HepG2 (cell line): ENCODE measurements around the gene KANSL1. TPM values are rescaled to one million over a fixed set of nuclear protein-coding genes. Genes with fewer than 3 reads are reported as not detected.

Experiments used
- ATAC-seq: fragments of 200-7000 bp; cut with Tn5 transposase; 3 replicates; pipeline ENCODE4 v1.9.1; 2020; ENCODE audit warnings: mild to moderate bottlenecking, moderate library complexity
- BruUV-seq: library from RNA; stranded (reverse); fragments of 400-500 nt; replicated peaks from 2 replicates; lab custom pipeline; 2021; lab: Mats Ljungman, UMichigan
- CTCF ChIA-PET: fragments of 300-600 bp; formaldehyde crosslinking; extraction: SDS; loops from one replicate; lab custom pipeline; 2021; ENCODE audit warnings: low total read pairs, inconsistent platforms, low intra/inter-chr PET ratio; lab: Yijun Ruan, JAX
- POLR2A ChIA-PET: fragments of 350-600 bp; sonication (Branson Sonifier 250); formaldehyde crosslinking; loops from one replicate; lab custom pipeline; 2020; ENCODE audit warnings: antibody characterized with exemption, inconsistent platforms; lab: Yijun Ruan, JAX
- DNase-seq: peaks from one replicate; pipeline ENCODE4 v3.0.0-alpha.2; 2015; ENCODE audit warnings: low spot score
- FAIRE-seq: peaks from 3 replicates; lab custom pipeline; 2011; peaks lifted over from hg19 to GRCh38; lab: Jason Lieb, UNC
- H2AFZ ChIP-seq: one replicate; pipeline ENCODE4 v1.6.1; 2011; ENCODE audit warnings: low read length, inconsistent platforms
- H3K27ac ChIP-seq: fragments of 300-600 bp; 3 replicates; pipeline ENCODE4 v1.8.0; 2011; ENCODE audit warnings: mixed run types, mild to moderate bottlenecking, mixed read lengths, low read length, inconsistent platforms; ENCODE audit not compliant: insufficient read depth; ENCODE audit errors: extremely low read length
- H3K27me3 ChIP-seq, 2 experiments: fragments of 200-600 bp in 1 of 2; 2 replicates in 1 of 2; 3 replicates in 1 of 2; pipeline versions ENCODE4 v1.6.0 to v1.8.0; 2011; ENCODE audit warnings: low read length in 2 of 2, mild to moderate bottlenecking in 2 of 2, moderate library complexity in 2 of 2, inconsistent platforms in 1 of 2; ENCODE audit not compliant: insufficient read depth in 2 of 2, control insufficient read depth in 1 of 2
- H3K36me3 ChIP-seq, 2 experiments: fragments of 200-600 bp in 1 of 2; replicated peaks in 1 of 2; 2 replicates in 1 of 2; 3 replicates in 1 of 2; pipeline versions ENCODE4 v1.5.1 to v1.8.0; 2011; ENCODE audit warnings: low read length in 2 of 2, inconsistent platforms in 1 of 2; ENCODE audit not compliant: insufficient read depth in 2 of 2, control insufficient read depth in 1 of 2
- H3K4me1 ChIP-seq: 2 replicates; pipeline ENCODE4 v1.5.1; 2012; ENCODE audit warnings: low read length, inconsistent platforms; ENCODE audit not compliant: insufficient read depth
- H3K4me2 ChIP-seq: 2 replicates; pipeline ENCODE4 v1.6.0; 2011; ENCODE audit warnings: low read depth, low read length, inconsistent platforms
- H3K4me3 ChIP-seq, 3 experiments: fragments of 200-600 bp in 1 of 3; sonication (generic), shearing (Covaris generic) in 1 of 3; replicated peaks in 1 of 3; 2 replicates each; pipeline ENCODE4 v1.5.1; 2011 to 2016; ENCODE audit warnings: low read length in 3 of 3, inconsistent platforms in 2 of 3, low read depth in 2 of 3, mild to moderate bottlenecking in 2 of 3, control low read depth in 1 of 3, mixed read lengths in 1 of 3; ENCODE audit not compliant: insufficient read depth in 1 of 3
- H3K79me2 ChIP-seq: one replicate; pipeline ENCODE4 v1.6.1; 2011; ENCODE audit warnings: low read length, inconsistent platforms; ENCODE audit not compliant: insufficient read depth
- H3K9ac ChIP-seq: 2 replicates; pipeline ENCODE4 v1.6.0; 2011; ENCODE audit warnings: mild to moderate bottlenecking, low read depth, low read length, inconsistent platforms; ENCODE audit not compliant: insufficient read depth
- H3K9me3 ChIP-seq: 2 replicates; pipeline ENCODE4 v1.5.1; 2012; ENCODE audit warnings: mild to moderate bottlenecking, low read length
- H4K20me1 ChIP-seq: 2 replicates; pipeline ENCODE4 v1.6.0; 2011; ENCODE audit warnings: inconsistent platforms, mild to moderate bottlenecking, low read length, moderate library complexity; ENCODE audit not compliant: insufficient read depth
- BRCA1 ChIP-seq: sonication (generic); formaldehyde crosslinking; IDR thresholded peaks from 2 replicates; pipeline ENCODE4 v1.4.0; 2020; ENCODE audit warnings: missing genetic modification reagents
- DBP ChIP-seq: sonication (generic); formaldehyde crosslinking; IDR thresholded peaks from 2 replicates; pipeline ENCODE4 v1.4.0; 2020; ENCODE audit warnings: missing genetic modification reagents; ENCODE audit errors: not compliant biosample characterization
- NKX3-1 ChIP-seq: sonication (generic); formaldehyde crosslinking; IDR thresholded peaks from 2 replicates; pipeline ENCODE4 v1.5.0; 2020; ENCODE audit warnings: missing genetic modification reagents
- SYNCRIP ChIP-seq: fragments of 200-400 bp; formaldehyde crosslinking; IDR thresholded peaks from 2 replicates; pipeline ENCODE4 v1.6.1; 2018; ENCODE audit warnings: mild to moderate bottlenecking, low read depth, low read length; ENCODE audit not compliant: insufficient read depth
- TBL1XR1 ChIP-seq: fragments of 150-350 bp; IDR thresholded peaks from 2 replicates; pipeline ENCODE4 v1.6.1; 2014; ENCODE audit warnings: borderline replicate concordance, low read length; ENCODE audit not compliant: partially characterized antibody
- TRIM22 ChIP-seq: fragments of 450-650 bp; IDR thresholded peaks from 2 replicates; pipeline ENCODE4 v1.6.1; 2017
- XRCC5 ChIP-seq: fragments of 200-400 bp; formaldehyde crosslinking; optimal IDR thresholded peaks from 2 replicates; pipeline ENCODE3; 2017; ENCODE audit warnings: mild to moderate bottlenecking, low read length
- ZNF136 ChIP-seq: sonication (generic); formaldehyde crosslinking; IDR thresholded peaks from 2 replicates; pipeline ENCODE4 v1.8.1; 2022; ENCODE audit warnings: low read depth, mild to moderate bottlenecking, moderate library complexity, missing genetic modification reagents
- ZNF775 ChIP-seq: sonication (generic); formaldehyde crosslinking; IDR thresholded peaks from 2 replicates; pipeline ENCODE4 v1.4.0; 2020; ENCODE audit warnings: missing genetic modification reagents, mild to moderate bottlenecking, moderate library complexity, borderline replicate concordance
- ZNF780A ChIP-seq: sonication (generic); formaldehyde crosslinking; IDR thresholded peaks from 2 replicates; pipeline ENCODE4 v1.8.0; 2022; ENCODE audit warnings: mild to moderate bottlenecking, missing genetic modification reagents, moderate library complexity
- ZSCAN30 ChIP-seq: sonication (generic); formaldehyde crosslinking; IDR thresholded peaks from 2 replicates; pipeline ENCODE4 v1.5.0; 2020; ENCODE audit warnings: mild to moderate bottlenecking, missing genetic modification reagents
- WGBS: methylation state at CpG from one replicate; pipeline ENCODE4 v1.1.6; 2017; ENCODE audit warnings: low lambda C conversion rate; 5-methylcytosine and 5-hydroxymethylcytosine counted together
- in situ Hi-C: cut with HindIII; loops from 2 replicates; pipeline ENCODE4 v1.10.0; 2017; ENCODE audit warnings: low pct_unique_long_range_greater_than_20kb; ENCODE audit not compliant: extremely low pct_ligation_motif_present
- intact Hi-C: fragments of 100-400 bp; cut with micrococcal nuclease; formaldehyde crosslinking; loops from one replicate; pipeline ENCODE4 v1.10.0; 2022; ENCODE audit not compliant: unreplicated experiment
- polyA plus RNA-seq, 8 experiments: library from polyadenylated mRNA; depleted of rRNA in 3 of 8; stranded (reverse) in 7 of 8; unstranded in 1 of 8; fragments of >200 nt; fragmentation: Illumina TruSeq in 4 of 8; extraction: Trizol in 4 of 8; gene quantifications; 2 replicates each; pipeline versions ENCODE4 v1.2.1 to v1.2.3, GENCODE V29; 2011 to 2016; ENCODE audit warnings: low read depth in 4 of 8, missing spikeins in 1 of 8, mixed read lengths in 1 of 8; ENCODE audit not compliant: insufficient read depth in 1 of 8
- total RNA-seq, 5 experiments: library from RNA; depleted of rRNA; stranded (reverse); fragments of >200 nt; fragmentation: Illumina TruSeq; extraction: Trizol; gene quantifications; 2 replicates each; pipeline ENCODE4 v1.2.3, GENCODE V29; 2016; ENCODE audit warnings: low read depth in 1 of 5

KANSL1 gene
- total and polyA plus RNA-seq, 2 of the 13 experiments (the other 11 are each of a cell fraction or from before 2014, with no cell fraction given) = 24.0 to 59.6 TPM

GRCh38 chr17:46101785-46102617 is 91.2 kb downstream of the KANSL1 start (continued):
- peak; percentile 71 for TF ChIP-seq DBP (CRISPR knock-in tag)

GRCh38 chr17:46100590-46100989 is 92.6 kb downstream of the KANSL1 start:
- Histone ChIP-seq H3K79me2 (peaks cover 92% of the 10 kb centered on the region), H2AFZ (no peak overlapping the region), H3K4me2 (peak overlapping the region; percentile 43; the same call in 1 of the 2 replicates), H3K36me3 (peaks cover 2 to 3% of the 10 kb centered on the region in 2 experiments; a peak in 2 of 5 replicates), H3K9me3 (no peaks in the 10 kb centered on the region), H3K4me1 (peaks cover 37% of the 10 kb centered on the region), H4K20me1 (peaks cover 67% of the 10 kb centered on the region), H3K9ac (no peak overlapping the region), H3K4me3 (no peak overlapping the region), H3K27me3 (no peaks in the 10 kb centered on the region), H3K27ac (peak overlapping the region; percentile 44)
- ATAC-seq (no peak), DNase-seq (no peak), FAIRE-seq (no peak)
- no TSS peak for BruUV-seq
- TF ChIP-seq ZNF775 (CRISPR knock-in tag) = no peak
- no peak for TF ChIP-seq ZNF780A (CRISPR knock-in tag)
- no peak for TF ChIP-seq ZSCAN30 (CRISPR knock-in tag)
- TF ChIP-seq ZNF136 = no peak
- no peak for TF ChIP-seq TRIM22
- TF ChIP-seq XRCC5 = no peak
- TF ChIP-seq NKX3-1 (CRISPR knock-in tag) = no peak
- TF ChIP-seq BRCA1 = no peak
- TF ChIP-seq TBL1XR1 = no peak
- no peak for TF ChIP-seq SYNCRIP
- intact Hi-C loops (no loop called here), in situ Hi-C loops (no loop called here)
- CTCF ChIA-PET = no interaction called here
- WGBS = 87% methylated on average over 2 of the region's 2 CpGs
- POLR2A ChIA-PET = no interaction called here
